Upper lobe of left lung (tissue), 4 donors: ENCODE measurements around the gene GSG1L2.

Experiments used
- CTCF ChIP-seq, 6 experiments: fragments of 450-650 bp in 4 of 6; fragments of 200-600 bp in 2 of 6; sonication (generic) in 2 of 6; IDR thresholded peaks; one replicate each; pipeline ENCODE4 v1.5.1; 2016 to 2019; ENCODE audit warnings: antibody characterized with exemption in 6 of 6
- EP300 ChIP-seq, 4 donors: sonication (generic); formaldehyde crosslinking; IDR thresholded peaks; one replicate each; pipeline ENCODE4 v1.5.1; 2017; ENCODE audit warnings: antibody characterized with exemption in 4 of 4, control low read depth in 2 of 4
- POLR2A ChIP-seq, 4 donors: fragments of 450-650 bp; IDR thresholded peaks; one replicate each; pipeline ENCODE4 v1.5.1; 2016 to 2017; ENCODE audit warnings: antibody characterized with exemption in 4 of 4, mild to moderate bottlenecking in 2 of 4
- POLR2AphosphoS5 ChIP-seq, 2 donors: sonication (generic); formaldehyde crosslinking; IDR thresholded peaks; one replicate each; pipeline ENCODE4 v1.5.1; 2017; ENCODE audit warnings: antibody characterized with exemption in 2 of 2

- TF ChIP-seq POLR2AphosphoS5 (IDR thresholded peaks at IDR 0.05): no peak
- no peak for TF ChIP-seq CTCF (IDR thresholded peaks at IDR 0.05)
- TF ChIP-seq EP300 (IDR thresholded peaks at IDR 0.05): no peak
- TF ChIP-seq POLR2A (IDR thresholded peaks at IDR 0.05): no peak
These were observed 12.5 kb downstream of the GSG1L2 start for GRCh38 chr17:9809409-9809808.
